Esophagus squamous epithelium (tissue), 4 donors: ENCODE results near the gene ZNF606.
A peak's percentile ranks its signal among the peaks of the same experiment; 100 is the strongest.

ENCODE experiments used
- POLR2A ChIP-seq, 4 donors: fragments of 450-650 bp; IDR thresholded peaks; one replicate each; pipeline ENCODE4 v1.6.1; 2017; ENCODE audit warnings: antibody characterized with exemption in 4 of 4, mild to moderate bottlenecking in 4 of 4, moderate library complexity in 3 of 4
- TF ChIP-seq, protein P1 (sequence below), 6 experiments: fragments of 450-650 bp in 4 of 6; fragments of 200-600 bp in 2 of 6; sonication (generic) in 2 of 6; IDR thresholded peaks; one replicate each; pipeline ENCODE4 v1.5.1; 2016 to 2019; ENCODE audit warnings: antibody characterized with exemption in 6 of 6, mild to moderate bottlenecking in 4 of 6, moderate library complexity in 4 of 6

DNA sequence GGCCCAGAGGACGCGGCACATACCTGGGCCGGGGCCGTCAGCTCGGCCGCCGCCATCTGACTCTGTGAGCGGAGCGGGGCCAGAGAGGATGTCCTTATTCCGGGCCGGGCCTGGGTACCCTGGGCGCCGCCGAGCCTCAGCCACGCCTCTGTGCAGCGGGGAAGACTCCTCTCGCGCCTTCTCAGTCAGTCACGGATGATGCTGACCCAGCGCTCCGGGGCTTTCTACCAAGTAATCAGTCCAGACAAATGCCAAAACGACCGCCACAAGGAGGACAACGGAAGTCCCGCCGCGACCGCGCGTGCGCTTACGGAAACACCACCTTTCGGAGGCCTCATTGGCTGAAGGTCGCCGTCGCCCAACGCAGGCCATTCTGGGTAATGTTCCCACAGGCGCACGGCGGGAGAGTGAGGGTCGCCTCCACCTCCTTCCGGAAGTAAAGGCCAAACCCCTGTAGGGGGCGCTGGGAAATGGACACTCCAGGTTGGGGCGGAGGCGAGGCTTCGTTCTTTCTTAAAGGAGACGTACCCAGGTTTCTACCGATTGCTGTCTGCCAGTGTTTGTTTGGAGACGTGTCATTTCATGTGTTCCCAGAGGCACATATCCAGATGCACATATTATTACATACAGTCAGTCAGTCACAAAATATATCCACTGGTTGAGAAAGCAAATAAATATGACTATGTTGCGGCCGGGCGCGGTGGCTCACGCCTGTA, 55.0 kb downstream of the ZNF606 start, which contains the start of gene ZNF256:
- TF ChIP-seq, protein P1, sequence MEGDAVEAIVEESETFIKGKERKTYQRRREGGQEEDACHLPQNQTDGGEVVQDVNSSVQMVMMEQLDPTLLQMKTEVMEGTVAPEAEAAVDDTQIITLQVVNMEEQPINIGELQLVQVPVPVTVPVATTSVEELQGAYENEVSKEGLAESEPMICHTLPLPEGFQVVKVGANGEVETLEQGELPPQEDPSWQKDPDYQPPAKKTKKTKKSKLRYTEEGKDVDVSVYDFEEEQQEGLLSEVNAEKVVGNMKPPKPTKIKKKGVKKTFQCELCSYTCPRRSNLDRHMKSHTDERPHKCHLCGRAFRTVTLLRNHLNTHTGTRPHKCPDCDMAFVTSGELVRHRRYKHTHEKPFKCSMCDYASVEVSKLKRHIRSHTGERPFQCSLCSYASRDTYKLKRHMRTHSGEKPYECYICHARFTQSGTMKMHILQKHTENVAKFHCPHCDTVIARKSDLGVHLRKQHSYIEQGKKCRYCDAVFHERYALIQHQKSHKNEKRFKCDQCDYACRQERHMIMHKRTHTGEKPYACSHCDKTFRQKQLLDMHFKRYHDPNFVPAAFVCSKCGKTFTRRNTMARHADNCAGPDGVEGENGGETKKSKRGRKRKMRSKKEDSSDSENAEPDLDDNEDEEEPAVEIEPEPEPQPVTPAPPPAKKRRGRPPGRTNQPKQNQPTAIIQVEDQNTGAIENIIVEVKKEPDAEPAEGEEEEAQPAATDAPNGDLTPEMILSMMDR (IDR thresholded peaks at IDR 0.05), result peak; percentile 40 to 82 (median 59)
- TF ChIP-seq POLR2A (IDR thresholded peaks at IDR 0.05), result peak in 1 of 4 donors; percentile 12
